ENCODE measurements around the gene KLHL22.

KLHL22 gene

DNA sequence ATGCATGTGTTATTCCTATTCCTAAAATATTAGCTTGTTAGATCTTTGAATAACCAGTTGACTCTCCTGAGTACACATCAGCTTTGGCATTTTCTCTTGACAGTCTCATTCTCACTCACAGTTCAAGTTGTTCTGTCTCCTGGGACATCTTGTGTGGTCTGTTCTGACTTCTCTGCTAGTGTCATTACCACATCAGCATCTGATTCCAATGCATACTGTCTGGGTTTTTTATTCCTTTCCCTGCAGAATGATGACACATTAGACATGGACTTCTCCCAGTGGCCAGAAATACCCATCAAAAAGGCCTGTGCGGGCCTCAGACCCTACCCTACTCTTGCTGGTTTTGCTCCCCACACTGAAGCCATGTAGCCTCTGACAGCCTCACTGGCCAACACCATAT lies 99.0 kb downstream of the KLHL22 start (continued):
- TF ChIP-seq TOX (CRISPR knock-in tag; IDR thresholded peaks at IDR 0.05; ENCODE audit: borderline replicate concordance) = no peak

DNA sequence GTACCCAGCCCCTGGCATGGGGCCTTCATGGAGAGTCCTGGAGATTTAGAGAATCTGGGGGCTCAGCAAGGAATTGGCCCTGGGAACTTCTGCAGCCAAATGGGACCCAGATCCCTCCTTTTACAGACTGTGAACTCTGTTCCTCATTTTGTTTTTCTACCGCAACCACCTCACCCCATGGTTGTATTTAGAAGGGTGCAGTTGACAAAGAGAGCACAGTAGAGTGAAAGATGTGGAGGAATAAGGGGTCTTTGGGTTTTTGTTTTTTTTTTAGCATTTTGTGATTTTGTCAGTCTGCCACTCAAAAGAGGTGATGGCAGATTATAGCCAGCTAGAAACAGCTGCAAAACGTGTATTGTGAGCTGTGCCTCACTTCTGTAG lies 99.7 kb downstream of the KLHL22 start:
- no peak for TF ChIP-seq ZFP30 (CRISPR knock-in tag; IDR thresholded peaks at IDR 0.05)
- TF ChIP-seq, protein P1, sequence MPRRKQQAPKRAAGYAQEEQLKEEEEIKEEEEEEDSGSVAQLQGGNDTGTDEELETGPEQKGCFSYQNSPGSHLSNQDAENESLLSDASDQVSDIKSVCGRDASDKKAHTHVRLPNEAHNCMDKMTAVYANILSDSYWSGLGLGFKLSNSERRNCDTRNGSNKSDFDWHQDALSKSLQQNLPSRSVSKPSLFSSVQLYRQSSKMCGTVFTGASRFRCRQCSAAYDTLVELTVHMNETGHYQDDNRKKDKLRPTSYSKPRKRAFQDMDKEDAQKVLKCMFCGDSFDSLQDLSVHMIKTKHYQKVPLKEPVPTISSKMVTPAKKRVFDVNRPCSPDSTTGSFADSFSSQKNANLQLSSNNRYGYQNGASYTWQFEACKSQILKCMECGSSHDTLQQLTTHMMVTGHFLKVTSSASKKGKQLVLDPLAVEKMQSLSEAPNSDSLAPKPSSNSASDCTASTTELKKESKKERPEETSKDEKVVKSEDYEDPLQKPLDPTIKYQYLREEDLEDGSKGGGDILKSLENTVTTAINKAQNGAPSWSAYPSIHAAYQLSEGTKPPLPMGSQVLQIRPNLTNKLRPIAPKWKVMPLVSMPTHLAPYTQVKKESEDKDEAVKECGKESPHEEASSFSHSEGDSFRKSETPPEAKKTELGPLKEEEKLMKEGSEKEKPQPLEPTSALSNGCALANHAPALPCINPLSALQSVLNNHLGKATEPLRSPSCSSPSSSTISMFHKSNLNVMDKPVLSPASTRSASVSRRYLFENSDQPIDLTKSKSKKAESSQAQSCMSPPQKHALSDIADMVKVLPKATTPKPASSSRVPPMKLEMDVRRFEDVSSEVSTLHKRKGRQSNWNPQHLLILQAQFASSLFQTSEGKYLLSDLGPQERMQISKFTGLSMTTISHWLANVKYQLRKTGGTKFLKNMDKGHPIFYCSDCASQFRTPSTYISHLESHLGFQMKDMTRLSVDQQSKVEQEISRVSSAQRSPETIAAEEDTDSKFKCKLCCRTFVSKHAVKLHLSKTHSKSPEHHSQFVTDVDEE (CRISPR knock-in tag; IDR thresholded peaks at IDR 0.05) = no peak
- no peak for TF ChIP-seq ZNF8 (CRISPR knock-in tag; IDR thresholded peaks at IDR 0.05)
- no peak for TF ChIP-seq GLIS3 (CRISPR knock-in tag; IDR thresholded peaks at IDR 0.05)
- TF ChIP-seq BACH2 (CRISPR knock-in tag; IDR thresholded peaks at IDR 0.05; ENCODE audit: borderline replicate concordance) = no peak
- no peak for TF ChIP-seq ESRRG (CRISPR knock-in tag; IDR thresholded peaks at IDR 0.05)
- TF ChIP-seq, protein P2, sequence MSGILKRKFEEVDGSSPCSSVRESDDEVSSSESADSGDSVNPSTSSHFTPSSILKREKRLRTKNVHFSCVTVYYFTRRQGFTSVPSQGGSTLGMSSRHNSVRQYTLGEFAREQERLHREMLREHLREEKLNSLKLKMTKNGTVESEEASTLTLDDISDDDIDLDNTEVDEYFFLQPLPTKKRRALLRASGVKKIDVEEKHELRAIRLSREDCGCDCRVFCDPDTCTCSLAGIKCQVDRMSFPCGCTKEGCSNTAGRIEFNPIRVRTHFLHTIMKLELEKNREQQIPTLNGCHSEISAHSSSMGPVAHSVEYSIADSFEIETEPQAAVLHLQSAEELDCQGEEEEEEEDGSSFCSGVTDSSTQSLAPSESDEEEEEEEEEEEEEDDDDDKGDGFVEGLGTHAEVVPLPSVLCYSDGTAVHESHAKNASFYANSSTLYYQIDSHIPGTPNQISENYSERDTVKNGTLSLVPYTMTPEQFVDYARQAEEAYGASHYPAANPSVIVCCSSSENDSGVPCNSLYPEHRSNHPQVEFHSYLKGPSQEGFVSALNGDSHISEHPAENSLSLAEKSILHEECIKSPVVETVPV (CRISPR knock-in tag; IDR thresholded peaks at IDR 0.05) = no peak
- TF ChIP-seq, protein P3, sequence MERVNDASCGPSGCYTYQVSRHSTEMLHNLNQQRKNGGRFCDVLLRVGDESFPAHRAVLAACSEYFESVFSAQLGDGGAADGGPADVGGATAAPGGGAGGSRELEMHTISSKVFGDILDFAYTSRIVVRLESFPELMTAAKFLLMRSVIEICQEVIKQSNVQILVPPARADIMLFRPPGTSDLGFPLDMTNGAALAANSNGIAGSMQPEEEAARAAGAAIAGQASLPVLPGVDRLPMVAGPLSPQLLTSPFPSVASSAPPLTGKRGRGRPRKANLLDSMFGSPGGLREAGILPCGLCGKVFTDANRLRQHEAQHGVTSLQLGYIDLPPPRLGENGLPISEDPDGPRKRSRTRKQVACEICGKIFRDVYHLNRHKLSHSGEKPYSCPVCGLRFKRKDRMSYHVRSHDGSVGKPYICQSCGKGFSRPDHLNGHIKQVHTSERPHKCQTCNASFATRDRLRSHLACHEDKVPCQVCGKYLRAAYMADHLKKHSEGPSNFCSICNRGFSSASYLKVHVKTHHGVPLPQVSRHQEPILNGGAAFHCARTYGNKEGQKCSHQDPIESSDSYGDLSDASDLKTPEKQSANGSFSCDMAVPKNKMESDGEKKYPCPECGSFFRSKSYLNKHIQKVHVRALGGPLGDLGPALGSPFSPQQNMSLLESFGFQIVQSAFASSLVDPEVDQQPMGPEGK (CRISPR knock-in tag; IDR thresholded peaks at IDR 0.05; ENCODE audit: borderline replicate concordance) = no peak
- no peak for TF ChIP-seq ISL1 (CRISPR knock-in tag; IDR thresholded peaks at IDR 0.05)
- TF ChIP-seq RARB (CRISPR knock-in tag; IDR thresholded peaks at IDR 0.05) = no peak
- TF ChIP-seq, protein P4, sequence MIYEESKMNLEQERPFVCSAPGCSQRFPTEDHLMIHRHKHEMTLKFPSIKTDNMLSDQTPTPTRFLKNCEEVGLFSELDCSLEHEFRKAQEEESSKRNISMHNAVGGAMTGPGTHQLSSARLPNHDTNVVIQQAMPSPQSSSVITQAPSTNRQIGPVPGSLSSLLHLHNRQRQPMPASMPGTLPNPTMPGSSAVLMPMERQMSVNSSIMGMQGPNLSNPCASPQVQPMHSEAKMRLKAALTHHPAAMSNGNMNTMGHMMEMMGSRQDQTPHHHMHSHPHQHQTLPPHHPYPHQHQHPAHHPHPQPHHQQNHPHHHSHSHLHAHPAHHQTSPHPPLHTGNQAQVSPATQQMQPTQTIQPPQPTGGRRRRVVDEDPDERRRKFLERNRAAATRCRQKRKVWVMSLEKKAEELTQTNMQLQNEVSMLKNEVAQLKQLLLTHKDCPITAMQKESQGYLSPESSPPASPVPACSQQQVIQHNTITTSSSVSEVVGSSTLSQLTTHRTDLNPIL (CRISPR knock-in tag; IDR thresholded peaks at IDR 0.05; ENCODE audit: low read depth) = no peak
- no peak for TF ChIP-seq PPARA (CRISPR knock-in tag; IDR thresholded peaks at IDR 0.05; ENCODE audit: borderline replicate concordance)
- no peak for TF ChIP-seq ARNTL (CRISPR knock-in tag; IDR thresholded peaks at IDR 0.05; ENCODE audit: borderline replicate concordance, low read depth)
- no peak for ATAC-seq

DNA sequence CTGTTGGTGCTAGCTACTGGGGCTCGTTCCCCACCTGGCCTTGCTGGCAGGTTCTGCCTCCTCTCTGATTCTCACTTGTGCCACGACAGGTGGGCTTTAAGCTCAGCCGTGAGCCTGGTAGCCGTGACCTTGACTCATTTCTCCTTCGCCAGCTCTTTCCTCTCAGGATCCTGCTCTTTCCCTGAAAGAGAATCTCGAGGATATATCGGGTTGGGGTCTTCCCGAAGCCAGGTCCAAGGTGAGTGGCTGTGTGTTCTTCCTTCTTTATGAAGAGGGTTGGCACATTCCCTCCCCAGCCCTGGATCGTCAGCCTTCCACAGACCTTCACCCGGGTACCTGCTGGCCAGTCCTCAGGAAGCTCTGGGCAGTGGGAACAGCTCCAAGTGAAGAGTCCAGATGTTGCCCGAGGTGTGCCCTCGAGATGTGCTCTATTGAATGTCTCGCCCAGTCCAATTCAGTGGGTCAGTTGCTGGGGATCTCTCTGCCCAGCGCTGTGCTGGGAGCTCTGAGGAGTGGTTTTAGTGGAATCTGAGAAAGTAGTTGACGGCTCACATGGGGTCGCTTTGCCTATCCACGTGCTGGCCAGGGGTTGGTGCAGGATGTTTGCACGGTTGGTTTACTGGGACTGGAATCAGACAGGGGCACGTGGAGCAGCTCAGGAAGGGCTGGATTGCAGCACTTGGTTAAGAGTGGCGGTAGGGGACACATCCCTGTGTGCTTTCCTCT lies 100.3 kb downstream of the KLHL22 start:
- ATAC-seq = no peak
- TF ChIP-seq ZNF565 (CRISPR knock-in tag; conservative IDR thresholded peaks at IDR 0.05; ENCODE audit: low read depth) (no peak), ISL1 (CRISPR knock-in tag; IDR thresholded peaks at IDR 0.05) (no peak), TOX (CRISPR knock-in tag; IDR thresholded peaks at IDR 0.05; ENCODE audit: borderline replicate concordance) (no peak), ZFP3 (CRISPR knock-in tag; IDR thresholded peaks at IDR 0.05) (no peak)
- TF ChIP-seq, protein P1 (CRISPR knock-in tag; IDR thresholded peaks at IDR 0.05) = no peak
